WI38 (cell line): ENCODE data around the gene FA2H.

Source experiments
- H3K4me3 ChIP-seq: 2 replicates; pipeline ENCODE4 v1.5.1; 2011; ENCODE audit warnings: low read depth, mild to moderate bottlenecking, control low read depth, low read length
- TF ChIP-seq, protein P1 (sequence below): IDR thresholded peaks from 2 replicates; pipeline ENCODE4 v1.5.1; 2012; ENCODE audit warnings: low read depth, mild to moderate bottlenecking, control low read depth, low read length

The FA2H gene

DNA sequence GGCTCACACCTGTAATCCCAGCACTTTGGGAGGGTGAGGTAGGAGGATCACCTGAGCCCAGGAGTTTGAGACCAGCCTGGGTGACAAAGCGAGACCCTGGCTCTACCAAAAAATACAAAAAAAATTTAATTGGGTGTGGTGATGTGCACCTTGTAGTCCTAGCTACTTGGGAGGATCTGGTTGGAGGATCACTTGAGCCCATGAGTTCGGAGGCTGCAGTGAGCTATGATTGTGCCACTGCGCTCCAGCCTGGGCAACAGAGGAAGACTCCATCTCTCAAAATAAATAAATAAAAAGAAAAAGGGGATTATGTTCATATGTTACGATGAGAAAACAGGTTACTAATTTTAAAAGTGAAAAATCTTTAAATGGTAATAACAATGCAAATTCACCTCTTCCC, 75.0 kb downstream of the FA2H start:
- H3K4me3 ChIP-seq = peak overlapping the region; percentile 91
- TF ChIP-seq, protein P1, sequence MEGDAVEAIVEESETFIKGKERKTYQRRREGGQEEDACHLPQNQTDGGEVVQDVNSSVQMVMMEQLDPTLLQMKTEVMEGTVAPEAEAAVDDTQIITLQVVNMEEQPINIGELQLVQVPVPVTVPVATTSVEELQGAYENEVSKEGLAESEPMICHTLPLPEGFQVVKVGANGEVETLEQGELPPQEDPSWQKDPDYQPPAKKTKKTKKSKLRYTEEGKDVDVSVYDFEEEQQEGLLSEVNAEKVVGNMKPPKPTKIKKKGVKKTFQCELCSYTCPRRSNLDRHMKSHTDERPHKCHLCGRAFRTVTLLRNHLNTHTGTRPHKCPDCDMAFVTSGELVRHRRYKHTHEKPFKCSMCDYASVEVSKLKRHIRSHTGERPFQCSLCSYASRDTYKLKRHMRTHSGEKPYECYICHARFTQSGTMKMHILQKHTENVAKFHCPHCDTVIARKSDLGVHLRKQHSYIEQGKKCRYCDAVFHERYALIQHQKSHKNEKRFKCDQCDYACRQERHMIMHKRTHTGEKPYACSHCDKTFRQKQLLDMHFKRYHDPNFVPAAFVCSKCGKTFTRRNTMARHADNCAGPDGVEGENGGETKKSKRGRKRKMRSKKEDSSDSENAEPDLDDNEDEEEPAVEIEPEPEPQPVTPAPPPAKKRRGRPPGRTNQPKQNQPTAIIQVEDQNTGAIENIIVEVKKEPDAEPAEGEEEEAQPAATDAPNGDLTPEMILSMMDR = no peak

DNA sequence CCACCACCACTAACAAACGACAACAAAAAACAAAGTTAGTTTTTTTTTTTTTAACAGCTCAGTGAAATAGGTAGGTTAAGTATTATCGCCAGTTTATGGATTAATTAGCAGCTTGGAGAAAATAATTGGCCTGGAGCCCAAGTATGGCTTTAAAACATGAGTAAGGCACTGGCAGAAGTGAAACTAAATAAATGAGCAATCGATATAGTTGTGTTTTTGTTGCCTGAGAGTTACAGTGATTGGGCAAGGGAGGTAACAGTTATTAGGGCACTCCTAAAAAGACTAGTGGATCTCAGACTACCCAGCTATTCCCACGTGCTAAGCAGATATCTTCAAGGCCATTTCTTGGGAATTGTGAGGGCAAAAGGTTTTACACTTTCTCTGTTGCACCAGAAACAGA, 76.4 kb downstream of the FA2H start:
- H3K4me3 ChIP-seq = 0 out of 2 replicates have a peak overlapping the region, but pooled peaks have one; percentile 27
- TF ChIP-seq, protein P1 = no peak

DNA sequence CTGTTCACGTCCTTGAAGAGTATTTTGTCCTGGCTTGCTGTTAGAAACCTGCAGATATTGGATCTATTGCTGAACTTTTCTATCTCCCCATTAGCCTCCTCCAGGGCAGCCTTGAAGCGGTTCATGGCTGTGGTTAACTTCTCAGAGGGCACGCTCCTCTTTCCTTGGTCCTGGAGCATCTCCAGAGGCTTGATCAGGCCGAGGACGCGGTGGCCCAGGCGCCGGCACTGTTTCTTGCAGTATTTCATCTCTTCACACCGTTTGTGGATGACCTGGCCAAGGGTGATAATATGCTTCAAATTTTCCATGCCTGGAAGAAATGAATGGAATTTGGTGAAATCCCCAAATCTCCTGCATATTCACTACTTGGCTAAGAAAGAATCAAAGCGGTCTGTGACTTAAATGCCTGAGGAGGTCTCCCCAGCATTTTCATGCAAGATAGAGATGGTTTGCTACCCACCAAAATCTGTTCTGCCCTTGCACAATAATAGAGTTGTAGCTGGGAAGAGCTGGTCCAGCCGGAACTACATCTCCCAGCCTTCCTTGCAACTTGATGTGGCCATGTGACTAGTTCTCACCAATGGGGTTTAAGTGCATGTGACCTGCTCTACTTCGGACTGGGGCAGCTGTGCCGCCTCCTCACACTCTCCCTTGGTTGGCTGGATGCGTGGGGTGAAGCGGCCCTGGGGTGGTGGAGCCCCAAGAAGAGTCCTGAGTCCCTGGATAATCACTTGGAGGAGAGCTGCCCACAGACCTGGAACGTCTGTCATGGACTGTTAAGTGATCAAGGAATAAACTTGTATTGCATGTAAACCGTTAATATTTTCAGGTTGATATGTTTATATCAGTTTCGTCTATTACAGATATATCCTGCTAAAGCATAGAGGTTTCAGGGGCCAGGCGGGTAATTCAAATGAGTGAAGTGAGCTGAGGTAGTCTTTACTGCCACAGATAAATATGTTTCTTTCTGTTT, 78.9 kb downstream of the FA2H start:
- TF ChIP-seq, protein P1 = no peak
- H3K4me3 ChIP-seq = peak overlapping the region; percentile 43

DNA sequence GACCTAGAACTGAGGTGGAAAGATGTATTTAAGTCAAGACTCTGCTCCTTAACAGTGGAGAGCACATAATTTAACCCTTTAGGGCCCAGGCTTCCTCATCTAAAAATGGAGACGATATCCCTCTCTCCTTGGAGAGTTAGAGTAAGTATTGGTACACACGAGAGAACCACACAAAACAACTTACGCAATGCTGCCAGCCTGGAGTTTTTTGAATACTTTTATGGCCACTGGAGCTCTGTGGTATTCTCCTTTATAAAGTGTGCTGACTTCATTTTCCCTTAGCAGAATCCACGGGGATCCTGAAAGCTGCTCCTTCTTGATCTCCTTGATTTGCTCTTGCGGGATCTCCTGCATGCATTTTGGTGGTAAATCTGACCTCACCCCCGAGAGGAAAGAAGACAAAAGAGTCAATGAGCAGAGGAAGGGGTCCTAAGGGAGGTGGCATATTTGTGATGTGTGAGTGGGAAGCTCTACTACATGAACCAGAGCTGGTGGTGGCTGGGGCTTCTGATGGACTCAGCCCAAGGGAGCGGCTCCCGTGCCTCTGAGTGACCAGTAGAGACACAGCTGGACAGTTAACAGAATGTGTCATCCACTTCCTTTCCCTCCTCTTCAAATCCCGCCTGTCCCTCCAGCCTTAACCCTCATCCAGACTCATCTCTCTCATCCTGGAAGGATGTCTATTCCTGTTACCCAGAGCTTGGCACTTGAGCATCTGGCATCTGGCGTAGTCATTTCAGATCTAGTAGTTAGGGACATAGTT, 83.3 kb downstream of the FA2H start:
- TF ChIP-seq, protein P1 = no peak
- no peak overlapping the region for H3K4me3 ChIP-seq

DNA sequence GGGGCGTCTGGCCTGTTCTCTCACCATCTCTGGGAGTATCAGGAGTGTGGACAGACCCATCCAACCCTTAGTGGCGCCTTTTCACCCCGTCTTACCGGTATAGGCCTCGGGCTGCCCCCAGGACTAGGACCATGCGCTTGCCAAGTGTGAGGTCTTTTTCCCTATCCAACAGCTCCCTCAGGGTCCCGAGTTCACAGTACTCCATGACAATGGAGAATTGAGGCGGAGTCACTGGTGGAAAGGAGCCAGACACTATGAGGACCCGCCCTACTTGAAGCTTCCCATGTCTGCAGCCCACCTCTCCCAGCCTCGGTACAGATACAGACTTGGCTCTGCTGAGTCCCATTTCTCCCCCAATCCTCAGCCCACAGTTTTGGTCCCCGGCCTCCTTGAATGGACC, 92.1 kb downstream of the FA2H start:
- no peak overlapping the region for H3K4me3 ChIP-seq
- TF ChIP-seq, protein P1 = no peak

DNA sequence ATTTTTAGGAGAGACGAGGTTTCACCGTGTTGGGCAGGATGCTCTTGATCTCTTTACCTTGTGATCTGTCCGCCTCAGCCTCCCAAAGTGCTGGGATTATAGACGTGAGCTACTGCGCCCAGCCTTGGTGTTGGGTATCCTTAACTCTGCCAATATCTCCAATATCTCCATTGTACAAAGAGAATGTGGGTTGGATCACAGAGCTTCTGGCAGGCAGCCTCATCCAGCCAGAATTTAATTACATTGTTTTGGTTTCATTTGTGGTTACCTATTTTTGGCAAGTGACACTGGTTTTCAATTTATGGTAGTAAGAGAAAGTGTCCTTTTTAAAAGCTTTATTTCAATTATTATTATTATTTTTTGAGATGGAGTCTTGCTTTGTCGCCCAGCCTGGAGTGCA, 93.9 kb downstream of the FA2H start:
- TF ChIP-seq, protein P1 = no peak

DNA sequence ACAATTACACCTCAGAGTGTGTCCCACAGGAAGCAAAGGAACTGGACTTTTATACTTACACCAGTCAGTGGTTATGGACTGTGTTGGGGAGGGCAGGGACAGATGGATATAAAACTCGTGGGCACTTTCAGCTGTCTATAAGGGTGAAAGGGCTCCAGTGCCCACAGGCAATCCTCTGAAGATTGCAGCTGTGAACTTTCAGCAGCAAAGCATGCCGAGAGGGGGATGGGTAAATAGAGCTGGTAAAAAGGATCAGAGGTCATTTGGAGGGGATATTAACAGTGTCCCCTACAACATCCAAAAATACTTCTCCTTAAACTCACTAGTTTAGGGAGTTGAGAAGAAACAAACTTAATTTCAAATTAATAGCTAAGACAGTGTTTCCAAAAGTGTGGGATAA, 94.6 kb downstream of the FA2H start:
- TF ChIP-seq, protein P1 = no peak
- no peak overlapping the region for H3K4me3 ChIP-seq

More for the DNA sequence above, 93.9 kb downstream of the FA2H start:
- no peak overlapping the region for H3K4me3 ChIP-seq
